H1 (cell line): ENCODE measurements around the gene ARHGDIG. TPM values are rescaled to one million over a fixed set of nuclear protein-coding genes. Genes with fewer than 3 reads are reported as not detected.
A peak's percentile ranks its signal among the peaks of the same experiment; 100 is the strongest.

ENCODE experiments used
- CTCF ChIA-PET: fragments of 300-600 bp; sonication (Branson Sonifier 250); formaldehyde crosslinking; loops from one replicate; lab custom pipeline; 2021; ENCODE audit not compliant: partially characterized antibody; lab: Charles Lee
- POLR2A ChIA-PET: fragments of 300-600 bp; sonication (Branson Sonifier 250); formaldehyde crosslinking; loops from one replicate; lab custom pipeline; 2021; ENCODE audit warnings: inconsistent platforms; ENCODE audit not compliant: partially characterized antibody; lab: Charles Lee
- DNase-seq, 2 experiments: peaks; one replicate each; pipeline versions ENCODE4 v3.0.0 to v3.0.0-alpha.2; 2010 to 2022; ENCODE audit warnings: low spot score in 2 of 2, low read depth in 1 of 2, mixed read lengths in 1 of 2
- FAIRE-seq: peaks from 2 replicates; lab custom pipeline; 2011; peaks lifted over from hg19 to GRCh38; lab: Jason Lieb, UNC
- H2AFZ ChIP-seq: 2 replicates; pipeline ENCODE4 v1.8.1; 2012; ENCODE audit warnings: low read length, inconsistent platforms
- H2AK5ac ChIP-seq: 2 replicates; pipeline ENCODE4 v1.6.1; 2013; ENCODE audit warnings: low read depth, low read length
- H2BK120ac ChIP-seq: replicated peaks from 2 replicates; pipeline ENCODE3; 2013; ENCODE audit warnings: low read depth, low read length, inconsistent platforms
- H2BK12ac ChIP-seq: 2 replicates; pipeline ENCODE4 v1.6.1; 2013; ENCODE audit warnings: low read depth, low read length
- H2BK15ac ChIP-seq: 2 replicates; pipeline ENCODE4 v1.6.1; 2013; ENCODE audit warnings: low read length
- H2BK20ac ChIP-seq: 2 replicates; pipeline ENCODE4 v1.6.1; 2013; ENCODE audit warnings: low read length
- H2BK5ac ChIP-seq: 2 replicates; pipeline ENCODE4 v1.6.1; 2013; ENCODE audit warnings: low read depth, low read length
- H3K14ac ChIP-seq: 2 replicates; pipeline ENCODE4 v1.6.1; 2013; ENCODE audit warnings: inconsistent platforms; ENCODE audit not compliant: insufficient read length
- H3K18ac ChIP-seq: 2 replicates; pipeline ENCODE4 v1.6.1; 2013; ENCODE audit warnings: low read length; ENCODE audit errors: extremely low read depth
- H3K23ac ChIP-seq: 2 replicates; pipeline ENCODE4 v1.6.1; 2013; ENCODE audit warnings: inconsistent platforms; ENCODE audit not compliant: insufficient read length
- H3K23me2 ChIP-seq: 2 replicates; pipeline ENCODE4 v1.6.1; 2013; ENCODE audit warnings: low read depth, low read length
- H3K27ac ChIP-seq: 2 replicates; pipeline ENCODE4 v1.6.1; 2011; ENCODE audit warnings: low read depth, low read length, inconsistent platforms
- H3K27me3 ChIP-seq, 4 experiments: replicated peaks in 1 of 4; 1 replicate in 1 of 4; 2 replicates in 3 of 4; pipeline versions ENCODE4 v1.6.1 to v1.8.1; 2011 to 2013; ENCODE audit warnings: low read length in 3 of 4, mild to moderate bottlenecking in 3 of 4, inconsistent platforms in 2 of 4, mixed read lengths in 2 of 4, moderate library complexity in 1 of 4; ENCODE audit not compliant: control insufficient read depth in 3 of 4, insufficient read depth in 3 of 4; ENCODE audit errors: extremely low read depth in 1 of 4
- H3K36me3 ChIP-seq, 4 experiments: 2 replicates each; pipeline versions ENCODE4 v1.6.1 to v1.8.1; 2011 to 2013; ENCODE audit warnings: mild to moderate bottlenecking in 4 of 4, low read length in 3 of 4, moderate library complexity in 2 of 4, control low read depth in 1 of 4, inconsistent platforms in 1 of 4; ENCODE audit not compliant: insufficient read depth in 4 of 4, control insufficient read depth in 2 of 4
- H3K4ac ChIP-seq: replicated peaks from 2 replicates; pipeline ENCODE3; 2013; ENCODE audit warnings: low read length, low read depth, mixed read lengths, inconsistent platforms; ENCODE audit not compliant: insufficient read length
- H3K4me1 ChIP-seq, 4 experiments: replicated peaks in 1 of 4; 1 replicate in 1 of 4; 2 replicates in 3 of 4; pipeline versions ENCODE4 v1.6.1 to v1.8.1; 2011 to 2013; ENCODE audit warnings: low read length in 3 of 4, inconsistent platforms in 2 of 4, mixed read lengths in 1 of 4; ENCODE audit not compliant: insufficient read depth in 4 of 4, control insufficient read depth in 3 of 4
- H3K4me2 ChIP-seq, 2 experiments: 2 replicates each; pipeline versions ENCODE4 v1.6.1 to v1.8.1; 2011 to 2013; ENCODE audit warnings: low read depth in 2 of 2, low read length in 2 of 2, control low read depth in 1 of 2, inconsistent platforms in 1 of 2, mild to moderate bottlenecking in 1 of 2; ENCODE audit not compliant: insufficient read depth in 1 of 2
- H3K4me3 ChIP-seq, 4 experiments: fragments of 200-600, 300-600 bp in 1 of 4; sonication (generic), shearing (Covaris generic), sonication (Bioruptor Twin) in 1 of 4; 2 replicates each; pipeline versions ENCODE4 v1.5.1 to v1.8.1; 2011 to 2016; ENCODE audit warnings: low read length in 4 of 4, low read depth in 3 of 4, control low read depth in 2 of 4, inconsistent platforms in 2 of 4, mild to moderate bottlenecking in 2 of 4, mixed read lengths in 1 of 4, moderate library complexity in 1 of 4; ENCODE audit not compliant: insufficient read depth in 2 of 4; ENCODE audit errors: extremely low read depth in 1 of 4
- H3K56ac ChIP-seq: replicated peaks from 2 replicates; pipeline ENCODE3; 2013; ENCODE audit warnings: low read depth, mild to moderate bottlenecking, mixed read lengths, low read length, inconsistent platforms; ENCODE audit not compliant: insufficient read length
- H3K79me1 ChIP-seq: 2 replicates; pipeline ENCODE4 v1.6.1; 2013; ENCODE audit warnings: low read depth, low read length, control low read depth
- H3K79me2 ChIP-seq, 2 experiments: 2 replicates each; pipeline versions ENCODE4 v1.6.1 to v1.8.1; 2012 to 2013; ENCODE audit warnings: low read length in 2 of 2, mild to moderate bottlenecking in 2 of 2, inconsistent platforms in 1 of 2; ENCODE audit not compliant: insufficient read depth in 2 of 2, control insufficient read depth in 1 of 2
- H3K9ac ChIP-seq, 4 experiments: replicated peaks in 1 of 4; 1 replicate in 1 of 4; 2 replicates in 3 of 4; pipeline versions ENCODE4 v1.6.1 to v1.8.1; 2011 to 2013; ENCODE audit warnings: low read depth in 3 of 4, low read length in 3 of 4, control low read depth in 2 of 4, mild to moderate bottlenecking in 2 of 4, moderate library complexity in 2 of 4, inconsistent platforms in 1 of 4; ENCODE audit errors: extremely low read depth in 1 of 4
- H3K9me3 ChIP-seq, 2 experiments: 2 replicates each; pipeline versions ENCODE4 v1.6.1 to v1.8.1; 2012 to 2013; ENCODE audit warnings: mild to moderate bottlenecking in 2 of 2, moderate library complexity in 2 of 2, control low read depth in 1 of 2, inconsistent platforms in 1 of 2, low read depth in 1 of 2, low read length in 1 of 2, mixed read lengths in 1 of 2; ENCODE audit not compliant: insufficient read depth in 2 of 2
- H4K20me1 ChIP-seq, 2 experiments: replicated peaks in 1 of 2; 2 replicates each; pipeline versions ENCODE3 to v1.8.1; 2011 to 2013; ENCODE audit warnings: inconsistent platforms in 2 of 2, low read length in 2 of 2, mild to moderate bottlenecking in 1 of 2; ENCODE audit not compliant: insufficient read depth in 2 of 2, control insufficient read depth in 1 of 2
- H4K5ac ChIP-seq: 2 replicates; pipeline ENCODE4 v1.6.1; 2013; ENCODE audit warnings: low read length, low read depth, mixed read lengths, inconsistent platforms; ENCODE audit not compliant: insufficient read length
- H4K8ac ChIP-seq: 2 replicates; pipeline ENCODE4 v1.8.0; 2013; ENCODE audit warnings: mild to moderate bottlenecking, moderate library complexity, low read length, inconsistent platforms; ENCODE audit not compliant: insufficient read depth; ENCODE audit errors: extremely low read depth
- H4K91ac ChIP-seq: replicated peaks from 2 replicates; pipeline ENCODE3; 2013; ENCODE audit warnings: low read length, mixed read lengths, inconsistent platforms; ENCODE audit not compliant: insufficient read length
- BACH1 ChIP-seq: IDR thresholded peaks from 2 replicates; pipeline ENCODE4 v1.6.1; 2012; ENCODE audit warnings: low read length, improper control_type of control experiment
- CHD2 ChIP-seq: IDR thresholded peaks from 2 replicates; pipeline ENCODE4 v1.6.1; 2012; ENCODE audit warnings: low read length, improper control_type of control experiment
- CREB1 ChIP-seq: IDR thresholded peaks from 2 replicates; pipeline ENCODE4 v1.6.1; 2012; ENCODE audit warnings: inconsistent platforms
- EP300 ChIP-seq, 2 experiments: IDR thresholded peaks; 1 replicate in 1 of 2; 2 replicates in 1 of 2; pipeline ENCODE4 v1.6.1; 2011 to 2012; ENCODE audit warnings: low read depth in 2 of 2, low read length in 2 of 2, mild to moderate bottlenecking in 2 of 2, borderline replicate concordance in 1 of 2, inconsistent platforms in 1 of 2, moderate library complexity in 1 of 2
- FOSL1 ChIP-seq: IDR thresholded peaks from 2 replicates; pipeline ENCODE4 v1.6.1; 2011; ENCODE audit warnings: mild to moderate bottlenecking, low read depth, low read length, moderate library complexity; ENCODE audit not compliant: insufficient read depth
- HDAC6 ChIP-seq: IDR thresholded peaks from one replicate; pipeline ENCODE4 v1.7.1; 2012; ENCODE audit warnings: low read depth, mild to moderate bottlenecking, inconsistent platforms, low read length, moderate library complexity
- JUN ChIP-seq: IDR thresholded peaks from 2 replicates; pipeline ENCODE4 v1.6.1; 2011; ENCODE audit warnings: low read depth, mild to moderate bottlenecking, improper control_type of control experiment, low read length
- NANOG ChIP-seq: IDR thresholded peaks from 2 replicates; pipeline ENCODE4 v1.6.1; 2011; ENCODE audit warnings: low read length, low read depth, mild to moderate bottlenecking, inconsistent platforms; ENCODE audit not compliant: insufficient read depth, poor library complexity, severe bottlenecking
- RXRA ChIP-seq: IDR thresholded peaks from 2 replicates; pipeline ENCODE4 v1.6.1; 2011; ENCODE audit warnings: low read depth, mild to moderate bottlenecking, low read length, moderate library complexity; ENCODE audit not compliant: insufficient read depth
- SAP30 ChIP-seq: fragments of 300-600 bp; sonication (generic); IDR thresholded peaks from 2 replicates; pipeline ENCODE4 v1.7.1; 2012; ENCODE audit warnings: low read length, moderate library complexity, mild to moderate bottlenecking, inconsistent platforms; ENCODE audit not compliant: insufficient read depth, insufficient replicate concordance
- SIX5 ChIP-seq: IDR thresholded peaks from 2 replicates; pipeline ENCODE4 v1.6.1; 2011; ENCODE audit warnings: mild to moderate bottlenecking, low read depth, low read length
- SP4 ChIP-seq: IDR thresholded peaks from 2 replicates; pipeline ENCODE4 v1.6.1; 2012; ENCODE audit warnings: low read length, inconsistent platforms
- TAF7 ChIP-seq: optimal IDR thresholded peaks from 2 replicates; pipeline ENCODE3; 2011; ENCODE audit warnings: low read depth, mild to moderate bottlenecking, inconsistent platforms, low read length, moderate library complexity, borderline replicate concordance
- WGBS, 2 experiments: shearing (Covaris generic) in 1 of 2; methylation state at CpG; one replicate each; pipeline versions ENCODE4 v1.1.6 to v1.1.7; 2013 to 2015; ENCODE audit warnings: low lambda C conversion rate in 2 of 2, mixed read lengths in 2 of 2, inconsistent platforms in 1 of 2, low coverage in 1 of 2, missing lambda C conversion rate in 1 of 2; ENCODE audit not compliant: insufficient replicate concordance in 2 of 2, insufficient coverage in 1 of 2, insufficient read length in 1 of 2; ENCODE audit errors: extremely low coverage in 1 of 2, missing lambda C conversion rate in 1 of 2; 5-methylcytosine and 5-hydroxymethylcytosine counted together
- polyA plus RNA-seq, 7 experiments: library from polyadenylated mRNA; depleted of rRNA in 3 of 7; stranded (reverse) in 5 of 7; unstranded in 2 of 7; fragments of >200 nt in 5 of 7; fragments of 200-250 nt in 2 of 7; gene quantifications; 1 replicate in 5 of 7; 2 replicates in 1 of 7; 4 replicates in 1 of 7; pipeline versions ENCODE4 v1.2.1 to v1.2.3, GENCODE V29; 2011 to 2013; ENCODE audit warnings: missing spikeins in 2 of 7, mixed read lengths in 2 of 7
- total RNA-seq: library from RNA; stranded (reverse); fragmentation: NEBNext Ultra II Directional; extraction: Animal tissue kit (Norgen Biotek cat#: 25700); gene quantifications from 2 replicates; pipeline ENCODE4 v1.2.1, GENCODE V29; 2021
- TF ChIP-seq, protein P1 (sequence below): IDR thresholded peaks from 2 replicates; pipeline ENCODE4 v1.6.1; 2011; ENCODE audit warnings: low read depth, mild to moderate bottlenecking, low read length; ENCODE audit not compliant: insufficient read depth

ARHGDIG gene
- total and polyA plus RNA-seq, 2 of the 8 experiments (the other 6 are each of a cell fraction or from before 2014, with no cell fraction given): 1.2 to 2.9 TPM

DNA sequence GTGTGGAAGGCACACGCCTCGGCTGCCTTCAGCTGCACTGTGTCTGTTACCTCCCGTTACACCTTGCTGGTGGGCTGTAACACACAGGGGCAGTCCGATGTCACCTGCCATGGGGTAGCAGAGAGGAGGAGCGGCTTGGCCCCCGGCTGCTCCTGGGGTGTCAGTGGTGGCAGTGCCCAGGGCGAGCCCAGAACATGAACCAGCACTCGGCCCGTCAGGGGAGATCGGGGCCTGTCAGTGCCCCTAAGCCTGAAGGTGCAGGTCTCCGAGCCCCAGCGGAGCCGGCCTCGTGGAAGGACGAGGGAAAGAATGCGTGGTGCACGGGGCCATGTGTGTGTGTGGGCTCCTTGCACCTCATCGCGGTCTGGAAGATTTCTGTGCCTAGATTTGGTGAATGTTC lies 20.1 kb upstream of the ARHGDIG start:
- H2AFZ ChIP-seq: no peak overlapping the region
- no peaks in the 10 kb centered on the region for H3K79me1 ChIP-seq
- H3K4me2 ChIP-seq: no peak overlapping the region
- no peaks in the 10 kb centered on the region for H3K27me3 ChIP-seq
- no peaks in the 10 kb centered on the region for H3K79me2 ChIP-seq
- H4K20me1 ChIP-seq: peaks cover 0 to 12% of the 10 kb centered on the region in 2 experiments
- H3K23me2 ChIP-seq: no peaks in the 10 kb centered on the region
- no peak overlapping the region for H3K14ac ChIP-seq
- FAIRE-seq (no peak), DNase-seq (no peak)
- H3K36me3 ChIP-seq: peaks cover 5 to 13% (median 10%) of the 10 kb centered on the region in 4 experiments; a peak in 6 of 8 replicates
- no peak overlapping the region for H2BK120ac ChIP-seq
- H3K27ac ChIP-seq: no peak overlapping the region
- H3K4me1 ChIP-seq: no peaks in the 10 kb centered on the region
- no peaks in the 10 kb centered on the region for H3K9me3 ChIP-seq
- H3K4me3 ChIP-seq: no peak overlapping the region
- H3K18ac ChIP-seq: no peak overlapping the region
- peak overlapping the region; percentile 66; the same call in 1 of the 2 replicates for H2BK5ac ChIP-seq
- H3K23ac ChIP-seq: no peak overlapping the region
- no peak overlapping the region for H3K4ac ChIP-seq
- H2BK20ac ChIP-seq: no peak overlapping the region
- no peak overlapping the region for H4K5ac ChIP-seq
- ChIA-PET POLR2A (interaction anchor here (2.0 kb wide), 1 partner anchor 9 kb away, joined by 4 read pairs; no protein-coding TSS in a partner anchor), CTCF (interaction anchor here (0.6 kb wide), 1 partner anchor 185 kb away, joined by 3 read pairs; no protein-coding TSS in a partner anchor)
- H3K56ac ChIP-seq: no peak overlapping the region
- no peak overlapping the region for H2BK15ac ChIP-seq
- H4K91ac ChIP-seq: no peak overlapping the region
- no peak overlapping the region for H2AK5ac ChIP-seq
- H2BK12ac ChIP-seq: no peak overlapping the region
- WGBS, 2 experiments: 94% methylated on average over 19 of the region's 19 CpGs; no CpG with 5 or more reads in 1 of the 2 experiments
- H4K8ac ChIP-seq: no peak overlapping the region
- H3K9ac ChIP-seq: no peak overlapping the region
- TF ChIP-seq CREB1 (no peak), EP300 (IDR thresholded peaks at IDR 0.05; ENCODE audit: borderline replicate concordance in 1 of 2, low read depth in 2 of 2, low read length in 2 of 2) (no peak), HDAC6 (no peak), JUN (no peak), SP4 (no peak), RXRA (no peak), BACH1 (no peak), FOSL1 (no peak), SAP30 (no peak), TAF7 (no peak), SIX5 (no peak), NANOG (no peak), CHD2 (no peak)
- TF ChIP-seq, protein P1, sequence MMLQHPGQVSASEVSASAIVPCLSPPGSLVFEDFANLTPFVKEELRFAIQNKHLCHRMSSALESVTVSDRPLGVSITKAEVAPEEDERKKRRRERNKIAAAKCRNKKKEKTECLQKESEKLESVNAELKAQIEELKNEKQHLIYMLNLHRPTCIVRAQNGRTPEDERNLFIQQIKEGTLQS: no peak
